ENCODE measurements around the gene AIRE. TPM values are rescaled to one million over a fixed set of nuclear protein-coding genes. Genes with fewer than 3 reads are reported as not detected.

AIRE gene
- total RNA-seq, 2 donors from 2014 or later: not detected

DNA sequence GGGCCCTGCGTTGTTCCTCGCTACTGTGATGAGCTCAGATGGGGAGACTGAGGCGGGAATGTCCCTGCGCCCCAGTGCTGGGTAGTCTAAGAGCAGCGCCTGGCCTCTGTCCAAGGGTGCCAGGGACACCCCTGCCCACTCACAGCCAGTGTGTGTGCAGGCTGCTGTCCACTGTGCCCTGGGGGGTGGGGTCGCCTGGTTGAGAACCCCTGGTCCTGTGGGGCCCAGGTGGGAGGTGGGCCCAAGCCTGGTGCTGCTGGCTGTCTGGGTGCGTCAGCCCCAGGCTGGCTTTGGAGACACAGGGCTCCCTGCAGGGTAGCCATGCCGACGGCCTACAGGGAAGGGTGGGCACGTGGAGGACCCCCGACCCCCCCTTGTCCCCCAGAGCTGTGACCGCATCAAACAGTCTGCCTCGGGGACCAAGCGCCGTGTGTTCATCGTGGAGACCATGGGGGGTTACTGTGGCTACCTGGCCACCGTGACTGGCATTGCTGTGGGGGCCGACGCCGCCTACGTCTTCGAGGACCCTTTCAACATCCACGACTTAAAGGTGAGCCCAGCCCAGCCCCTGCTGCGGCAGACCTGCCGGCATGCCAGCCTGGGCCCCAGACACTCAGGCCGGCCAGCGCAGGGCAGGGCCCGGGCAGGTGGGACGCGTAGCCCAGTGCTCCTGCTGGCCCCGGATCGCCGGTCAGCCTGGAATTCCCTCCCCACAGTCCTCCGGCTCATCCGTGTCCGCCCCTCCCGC is 38.6 kb downstream of the AIRE start:
- no peak for DNase-seq (ENCODE audit: low spot score in 2 of 2)

DNA sequence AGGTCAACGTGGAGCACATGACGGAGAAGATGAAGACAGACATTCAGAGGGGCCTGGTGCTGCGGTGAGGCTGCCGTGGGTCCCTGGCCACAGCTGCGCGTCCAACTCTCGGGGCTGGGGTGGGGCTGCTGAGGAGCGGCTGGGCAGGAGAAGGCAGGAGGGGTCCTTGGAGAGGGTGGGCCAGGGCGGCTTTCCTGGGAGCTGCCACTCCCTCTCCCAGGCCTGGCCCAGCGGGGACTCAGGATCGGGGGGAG is 39.1 kb downstream of the AIRE start:
- no peak for DNase-seq (ENCODE audit: low spot score in 2 of 2)
- no peaks in the 10 kb centered on the region for H3K9me3 Mint-ChIP-seq
- ATAC-seq: no peak
- H3K36me3 Mint-ChIP-seq: no peaks in the 10 kb centered on the region
- H3K27ac Mint-ChIP-seq: no peak overlapping the region

More for the DNA sequence above, 38.6 kb downstream of the AIRE start:
- Mint-ChIP-seq H3K36me3 (no peaks in the 10 kb centered on the region), H3K9me3 (no peaks in the 10 kb centered on the region), H3K27ac (no peak overlapping the region)
- ATAC-seq: no peak

DNA sequence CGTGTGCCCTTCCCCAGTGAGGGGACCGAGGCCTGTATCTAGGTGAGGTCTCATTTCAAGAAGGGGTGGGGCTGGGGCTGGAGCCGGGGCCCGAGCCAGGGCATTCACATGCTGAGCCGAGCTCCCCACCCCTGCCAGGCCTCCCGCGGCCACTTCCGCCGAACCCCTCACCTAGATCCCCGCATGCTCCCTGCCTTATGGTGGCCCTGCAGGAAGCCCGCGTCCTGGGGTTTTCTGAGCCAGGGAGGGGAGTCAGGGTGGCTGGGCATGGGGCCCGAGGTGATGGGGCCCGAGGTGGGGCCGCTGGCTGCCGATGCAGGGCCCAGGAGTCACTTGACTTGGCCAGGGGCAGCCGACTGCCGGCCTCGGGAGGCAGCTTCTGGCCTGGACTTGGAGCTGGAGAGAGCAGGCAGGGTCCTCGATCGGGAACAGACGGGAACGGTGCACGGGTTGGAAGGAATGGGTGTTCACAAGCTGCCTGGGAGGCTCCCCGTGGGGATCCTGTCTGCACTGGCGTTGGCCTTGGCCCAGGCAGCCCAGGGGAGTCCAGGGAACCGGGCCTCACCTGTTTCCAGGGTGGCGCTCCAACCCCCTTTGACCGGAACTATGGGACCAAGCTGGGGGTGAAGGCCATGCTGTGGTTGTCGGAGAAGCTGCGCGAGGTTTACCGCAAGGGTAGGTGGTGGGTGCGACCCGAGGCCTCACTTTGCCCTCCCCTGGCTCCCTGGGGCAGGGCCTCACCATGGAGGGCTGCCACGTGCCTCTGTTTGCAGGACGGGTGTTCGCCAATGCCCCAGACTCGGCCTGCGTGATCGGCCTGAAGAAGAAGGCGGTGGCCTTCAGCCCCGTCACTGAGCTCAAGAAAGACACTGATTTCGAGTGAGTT is 40.0 kb downstream of the AIRE start:
- Mint-ChIP-seq H3K9me3 (no peaks in the 10 kb centered on the region), H3K36me3 (no peaks in the 10 kb centered on the region), H3K27ac (no peak overlapping the region)
- ATAC-seq (no peak), DNase-seq (ENCODE audit: low spot score in 2 of 2) (no peak)

DNA sequence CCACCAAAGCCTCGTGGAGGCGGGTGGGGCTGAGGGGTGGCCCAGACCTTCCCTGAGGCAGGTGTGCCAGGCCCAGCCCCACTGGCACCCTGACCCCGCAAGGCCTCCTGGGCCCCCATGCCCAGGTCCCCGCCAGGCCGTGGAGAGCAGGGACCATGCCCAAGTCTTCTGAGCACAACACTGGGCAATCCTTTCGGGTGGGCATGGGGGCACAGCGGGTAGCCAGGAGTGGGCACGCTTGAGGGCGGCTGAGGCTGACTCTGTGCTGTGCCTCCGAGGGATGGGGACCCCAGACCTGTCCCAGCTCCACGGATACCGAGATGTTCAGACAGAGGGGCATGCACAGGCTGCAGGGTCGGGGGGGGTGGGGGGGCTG is 40.6 kb downstream of the AIRE start:
- DNase-seq (ENCODE audit: low spot score in 2 of 2) (no peak), ATAC-seq (no peak)
- Mint-ChIP-seq H3K27ac (no peak overlapping the region), H3K36me3 (no peaks in the 10 kb centered on the region), H3K9me3 (no peaks in the 10 kb centered on the region)

DNA sequence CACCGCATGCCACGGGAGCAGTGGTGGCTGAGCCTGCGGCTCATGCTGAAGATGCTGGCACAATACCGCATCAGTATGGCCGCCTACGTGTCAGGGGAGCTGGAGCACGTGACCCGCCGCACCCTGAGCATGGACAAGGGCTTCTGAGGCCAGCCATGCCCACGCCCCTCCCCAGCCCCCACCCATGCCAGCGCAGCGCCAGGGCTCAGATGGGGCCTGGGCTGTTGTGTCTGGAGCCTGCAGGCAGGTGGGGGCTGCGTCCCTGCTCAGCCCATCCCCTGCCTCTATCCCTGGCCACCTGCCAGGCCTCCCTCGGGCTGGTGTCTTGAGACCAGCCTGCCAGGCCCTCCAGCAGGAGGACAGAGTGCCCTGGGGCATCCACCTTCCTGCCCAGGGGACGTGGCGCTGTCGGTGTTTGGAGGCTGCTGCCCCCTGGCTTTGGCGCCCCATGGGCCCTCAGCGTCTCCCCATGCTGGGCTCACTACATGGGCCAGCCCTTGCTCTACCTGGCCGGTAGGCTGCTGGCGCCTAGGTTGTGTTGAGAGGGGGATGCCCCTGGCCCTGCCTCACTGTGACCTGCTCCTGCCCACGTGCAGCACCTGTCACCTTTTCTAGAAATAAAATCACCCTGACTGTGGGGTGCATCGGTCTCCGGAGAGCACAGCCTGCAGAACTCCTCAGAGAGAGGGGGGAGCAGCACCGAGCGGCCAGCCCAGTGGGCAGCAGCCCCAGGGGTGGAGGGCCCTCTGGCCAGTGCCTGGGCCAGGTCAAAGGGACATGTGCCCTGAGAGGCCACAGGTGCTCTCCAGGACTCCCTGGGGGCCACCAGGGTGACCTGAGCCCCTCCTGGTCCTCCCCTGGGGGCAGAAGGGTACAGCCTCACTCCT is 41.3 kb downstream of the AIRE start:
- no peaks in the 10 kb centered on the region for H3K36me3 Mint-ChIP-seq
- no peak overlapping the region for H3K27ac Mint-ChIP-seq
- DNase-seq (ENCODE audit: low spot score in 2 of 2): no peak
- no peak for ATAC-seq
- no peaks in the 10 kb centered on the region for H3K9me3 Mint-ChIP-seq

DNA sequence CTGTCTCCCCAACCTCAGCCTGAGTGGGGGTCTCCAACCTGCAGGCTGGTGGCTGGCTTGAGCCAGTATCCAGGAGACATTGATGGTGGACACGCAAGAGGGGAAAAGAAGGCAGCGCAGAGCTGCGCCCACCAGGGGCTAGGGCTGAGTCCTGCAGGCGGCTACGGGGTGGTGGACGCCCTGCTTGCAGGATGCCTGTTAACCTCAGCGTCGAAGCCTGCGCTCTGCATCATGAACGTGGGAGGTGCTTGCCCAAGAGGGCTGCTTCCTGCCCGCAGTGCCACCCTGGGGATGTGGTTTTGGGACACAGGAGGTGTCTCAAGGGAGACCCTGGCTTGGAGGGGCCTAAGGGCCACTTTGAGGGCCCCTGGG is 41.9 kb downstream of the AIRE start:
- Mint-ChIP-seq H3K27ac (no peak overlapping the region), H3K9me3 (no peaks in the 10 kb centered on the region), H3K36me3 (no peaks in the 10 kb centered on the region)
- DNase-seq (ENCODE audit: low spot score in 2 of 2): no peak
- ATAC-seq: no peak

DNA sequence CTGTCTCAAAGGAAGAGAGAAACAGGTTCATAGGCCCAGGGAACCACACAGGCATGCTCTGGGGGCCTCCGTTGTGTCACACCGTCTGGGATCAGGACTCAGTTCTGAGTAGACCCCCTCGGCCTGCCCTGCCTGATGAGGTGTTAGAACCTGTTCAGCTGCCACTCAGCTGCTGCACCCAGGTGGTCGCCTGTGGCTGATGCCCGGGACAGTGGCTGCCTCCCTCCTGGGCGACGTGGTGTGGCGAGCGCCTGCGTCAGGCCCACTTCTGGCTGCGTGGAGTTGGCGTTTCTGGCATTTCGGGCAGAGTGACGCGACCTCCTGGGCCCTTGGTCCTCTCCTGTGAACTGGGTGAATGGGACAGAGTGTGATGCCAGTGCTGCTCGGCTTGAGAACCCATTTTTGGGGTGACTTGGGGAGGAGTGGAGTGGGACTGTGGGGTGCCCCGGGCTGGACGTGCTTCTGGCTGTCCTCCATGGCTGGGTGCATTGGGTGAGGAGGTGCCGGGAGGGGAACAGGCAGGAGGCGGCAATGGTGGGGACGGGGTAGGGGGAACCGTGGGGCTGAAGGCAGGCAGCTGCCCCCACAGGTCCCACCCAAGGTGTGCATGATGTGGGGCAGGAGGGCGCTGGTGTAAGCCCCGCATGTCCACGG is 42.7 kb downstream of the AIRE start:
- DNase-seq (ENCODE audit: low spot score in 2 of 2): no peak
- no peaks in the 10 kb centered on the region for H3K9me3 Mint-ChIP-seq
- H3K27ac Mint-ChIP-seq: peak overlapping the region; percentile 7 to 23
- no peak for ATAC-seq
- H3K36me3 Mint-ChIP-seq: no peaks in the 10 kb centered on the region

DNA sequence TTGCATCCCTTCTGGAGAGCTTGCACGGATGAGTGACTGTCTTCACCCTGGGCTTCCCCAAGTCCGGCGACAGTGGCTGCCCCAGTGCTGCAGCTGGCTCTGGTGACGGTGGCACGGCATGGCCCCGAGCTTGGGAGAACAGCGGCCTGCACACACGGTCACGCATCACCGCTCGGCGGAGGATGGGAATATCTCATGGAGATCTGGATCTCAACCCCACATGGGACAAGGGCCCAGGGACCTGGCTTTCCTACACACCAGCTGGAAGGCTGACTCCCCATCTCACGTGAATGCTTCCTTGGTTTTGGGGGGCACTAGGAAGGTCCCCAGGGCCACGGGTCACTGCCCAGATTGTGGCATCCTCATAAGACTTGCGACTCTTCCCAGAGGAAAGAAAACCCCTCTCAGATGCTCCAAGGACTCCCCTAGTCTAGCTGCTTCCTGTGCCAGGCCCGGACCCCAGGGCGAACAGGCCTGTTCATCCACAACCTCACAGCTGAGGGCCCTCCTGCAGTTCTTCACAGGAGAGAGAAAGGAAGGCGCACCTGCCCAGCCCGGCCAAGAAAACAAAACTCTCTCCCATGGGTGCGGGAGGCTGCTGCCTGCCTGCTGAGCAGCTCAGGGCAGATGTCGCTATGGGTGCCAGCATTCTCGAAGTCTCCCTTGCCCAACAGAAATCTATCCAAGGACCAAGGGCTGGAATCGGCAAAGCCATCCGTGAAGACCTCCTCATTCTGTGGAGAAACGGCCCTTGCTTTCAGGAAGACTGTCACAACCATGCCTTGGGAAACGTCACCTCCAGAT is 43.6 kb downstream of the AIRE start:
- no peaks in the 10 kb centered on the region for H3K9me3 Mint-ChIP-seq
- H3K27ac Mint-ChIP-seq: peak overlapping the region in 1 of 2 donors; percentile 23
- ATAC-seq (no peak), DNase-seq (ENCODE audit: low spot score in 2 of 2) (no peak)
- H3K36me3 Mint-ChIP-seq: no peaks in the 10 kb centered on the region

DNA sequence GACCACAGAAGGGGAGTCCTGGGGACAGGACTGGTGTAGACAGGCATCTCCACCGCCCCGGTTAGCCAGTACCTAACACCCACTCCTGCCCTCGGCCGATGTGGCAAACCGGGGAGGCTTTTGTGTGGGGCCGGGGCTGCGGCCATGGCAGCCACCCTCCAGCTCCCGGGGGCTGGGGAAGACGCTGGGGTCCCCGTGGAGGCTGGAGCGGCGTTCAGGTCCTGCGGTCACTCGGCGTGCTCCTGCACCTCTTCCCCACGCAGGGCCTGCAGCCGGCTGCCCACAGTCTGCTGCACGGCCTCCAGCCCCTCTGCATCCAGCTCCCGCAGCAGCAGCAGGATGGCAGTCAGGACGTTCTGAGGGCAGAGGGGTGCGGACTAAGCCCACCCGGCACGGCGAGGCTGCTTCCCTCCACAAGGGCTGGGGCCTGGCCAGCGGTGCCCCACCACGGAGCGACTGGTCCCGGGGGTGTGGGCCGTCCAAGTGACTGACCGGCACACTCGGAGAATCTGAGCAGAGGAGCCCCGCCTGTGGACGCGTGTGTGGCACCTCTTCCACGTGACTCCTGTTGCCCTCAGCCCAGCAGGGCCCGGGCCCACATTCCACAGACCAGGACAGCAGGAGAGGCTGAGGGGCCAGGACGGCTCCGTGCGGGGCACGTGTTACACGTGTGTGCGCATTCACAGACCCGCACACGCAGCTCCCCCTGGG is 44.5 kb downstream of the AIRE start:
- ATAC-seq: peak in 1 of 2 donors; percentile 2
- Mint-ChIP-seq H3K9me3 (no peaks in the 10 kb centered on the region), H3K27ac (peak overlapping the region in 1 of 2 donors; percentile 29)

DNA sequence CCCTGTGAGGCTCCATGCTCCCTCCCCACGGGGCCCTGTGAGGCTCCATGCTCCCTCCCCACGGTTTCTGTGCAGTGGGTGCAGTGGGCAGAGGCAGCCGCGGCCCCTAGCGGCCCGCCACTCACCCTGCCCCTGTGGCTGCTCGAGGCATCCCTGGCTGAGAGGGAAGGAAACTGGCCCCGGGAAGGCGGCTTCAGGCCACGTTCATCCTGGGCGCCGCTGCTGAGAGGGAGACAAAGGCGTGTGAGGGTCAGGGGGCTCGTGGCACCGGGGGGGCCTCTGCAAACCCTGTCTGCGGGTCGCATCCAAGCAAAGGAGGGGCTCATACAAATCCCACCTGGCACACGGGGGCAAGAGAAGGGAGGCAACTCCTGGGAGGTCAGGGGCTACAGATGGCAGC is 45.0 kb downstream of the AIRE start:
- H3K36me3 Mint-ChIP-seq: no peaks in the 10 kb centered on the region

More for the DNA sequence above, 44.5 kb downstream of the AIRE start:
- no peaks in the 10 kb centered on the region for H3K36me3 Mint-ChIP-seq
- no peak for DNase-seq (ENCODE audit: low spot score in 2 of 2)

DNA sequence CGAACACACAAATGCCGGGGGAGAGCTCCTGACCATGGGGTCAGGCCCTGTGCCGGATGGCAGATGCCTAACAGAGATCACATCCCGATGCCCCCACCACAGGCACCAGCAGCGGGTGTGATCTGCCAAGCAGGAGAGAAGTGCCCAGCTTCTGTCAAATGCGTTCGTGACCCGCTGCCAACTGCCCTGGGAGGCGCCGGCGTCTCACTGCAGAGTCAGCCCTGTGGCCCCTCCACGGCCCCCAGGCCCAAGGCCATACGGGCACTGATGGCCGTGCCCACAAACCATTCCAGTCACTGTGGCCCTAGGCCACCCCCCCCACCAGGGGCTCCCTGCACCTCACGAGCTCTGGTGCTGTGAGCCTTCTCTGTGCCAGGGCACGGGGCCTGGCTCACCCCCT is 45.5 kb downstream of the AIRE start:
- peak overlapping the region; percentile 51 to 87 for H3K27ac Mint-ChIP-seq
- no peaks in the 10 kb centered on the region for H3K36me3 Mint-ChIP-seq
- no peak for DNase-seq (ENCODE audit: low spot score in 2 of 2)
- no peaks in the 10 kb centered on the region for H3K9me3 Mint-ChIP-seq
- ATAC-seq: no peak

More for the DNA sequence above, 45.0 kb downstream of the AIRE start:
- peak overlapping the region in 1 of 2 donors; percentile 29 for H3K27ac Mint-ChIP-seq
- H3K9me3 Mint-ChIP-seq: no peaks in the 10 kb centered on the region
- ATAC-seq: peak in 1 of 2 donors; percentile 1
- no peak for DNase-seq (ENCODE audit: low spot score in 2 of 2)

DNA sequence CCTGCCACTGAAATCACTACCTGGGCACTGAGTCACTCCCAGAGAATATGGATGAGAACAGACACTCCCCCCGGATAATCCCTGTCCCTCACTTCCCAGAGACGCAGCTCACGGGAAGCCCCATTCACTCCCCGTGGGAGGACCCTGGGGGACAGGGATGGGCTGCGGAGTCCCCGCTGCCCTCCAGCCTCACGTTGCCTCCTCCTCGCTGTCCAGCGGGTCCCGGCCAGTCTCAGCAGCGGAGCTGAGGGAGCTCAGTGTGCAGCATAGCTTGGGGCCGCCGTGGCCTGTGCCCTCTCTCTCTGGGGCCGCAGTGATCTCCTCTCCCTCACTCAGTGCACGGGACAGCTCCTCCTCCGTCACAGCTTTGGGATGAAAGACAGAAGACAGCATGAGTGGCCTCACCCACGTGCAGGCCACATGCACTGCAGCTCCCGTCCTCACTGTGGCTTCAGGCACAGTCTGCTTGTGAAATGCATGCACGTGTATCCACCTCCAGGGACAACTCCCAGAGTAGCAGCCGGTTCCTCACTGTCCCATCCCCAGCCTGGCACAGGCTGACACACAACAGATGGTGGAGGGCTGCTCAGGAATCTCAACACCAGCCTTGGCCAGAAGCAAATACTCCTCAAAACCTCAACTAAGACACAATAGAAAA is 46.1 kb downstream of the AIRE start:
- no peaks in the 10 kb centered on the region for H3K9me3 Mint-ChIP-seq
- H3K27ac Mint-ChIP-seq: peak overlapping the region; percentile 51 to 87

DNA sequence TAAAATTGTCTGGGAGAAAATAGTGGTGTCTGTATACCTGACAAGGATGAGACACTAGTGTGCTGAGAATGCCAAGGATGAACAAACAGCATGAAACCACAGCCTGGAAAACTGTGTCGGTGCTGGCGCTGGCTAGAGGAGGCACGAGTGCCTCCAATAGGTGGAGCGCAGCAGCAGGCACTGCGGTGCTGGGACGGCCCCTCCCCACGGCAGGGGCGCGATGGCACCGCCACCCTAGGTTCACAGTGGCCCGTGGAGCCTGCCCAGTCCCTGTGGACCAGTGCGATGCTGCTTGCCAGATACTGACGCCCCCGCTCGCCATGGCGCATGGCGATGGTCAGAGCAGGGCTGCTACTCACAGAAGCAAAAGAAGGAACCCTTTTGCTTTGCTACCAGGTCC is 46.7 kb downstream of the AIRE start:
- H3K27ac Mint-ChIP-seq: peak overlapping the region in 1 of 2 donors; percentile 91
- ATAC-seq (no peak), DNase-seq (ENCODE audit: low spot score in 2 of 2) (no peak)
- H3K36me3 Mint-ChIP-seq: no peaks in the 10 kb centered on the region
- no peaks in the 10 kb centered on the region for H3K9me3 Mint-ChIP-seq

More for the DNA sequence above, 46.1 kb downstream of the AIRE start:
- DNase-seq (ENCODE audit: low spot score in 2 of 2) (no peak), ATAC-seq (no peak)
- H3K36me3 Mint-ChIP-seq: no peaks in the 10 kb centered on the region

DNA sequence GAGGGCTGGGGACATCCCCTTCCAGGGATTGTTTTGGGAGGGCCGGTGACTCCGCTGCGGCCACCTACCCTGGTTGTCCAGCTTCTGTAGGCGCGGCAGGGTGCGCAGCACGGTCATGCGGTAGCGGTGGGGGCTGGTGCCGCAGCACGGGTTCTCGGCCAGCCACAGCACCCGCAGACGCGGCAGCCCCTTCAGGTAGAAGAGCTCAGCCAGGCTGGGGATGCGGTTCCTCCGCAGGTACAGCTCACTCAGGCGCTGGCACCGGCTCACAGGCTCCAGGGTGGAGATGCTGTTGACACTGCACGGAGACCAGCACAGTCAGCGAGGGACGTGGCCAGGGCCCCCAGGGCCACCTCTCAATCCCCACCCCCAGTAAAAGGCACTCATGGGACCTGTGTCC is 47.3 kb downstream of the AIRE start:
- Mint-ChIP-seq H3K36me3 (no peaks in the 10 kb centered on the region), H3K9me3 (no peaks in the 10 kb centered on the region), H3K27ac (peak overlapping the region in 1 of 2 donors; percentile 91)
- ATAC-seq (peak in 1 of 2 donors; percentile 2), DNase-seq (ENCODE audit: low spot score in 2 of 2) (no peak)
